Measurements from ENCODE around the gene MPP4. TPM values are rescaled to one million over a fixed set of nuclear protein-coding genes. Genes with fewer than 3 reads are reported as not detected.
A peak's percentile ranks its signal among the peaks of the same experiment; 100 is the strongest.

MPP4 gene
- total RNA-seq, 2 donors from 2014 or later: 5.5 TPM; not detected in 1

DNA sequence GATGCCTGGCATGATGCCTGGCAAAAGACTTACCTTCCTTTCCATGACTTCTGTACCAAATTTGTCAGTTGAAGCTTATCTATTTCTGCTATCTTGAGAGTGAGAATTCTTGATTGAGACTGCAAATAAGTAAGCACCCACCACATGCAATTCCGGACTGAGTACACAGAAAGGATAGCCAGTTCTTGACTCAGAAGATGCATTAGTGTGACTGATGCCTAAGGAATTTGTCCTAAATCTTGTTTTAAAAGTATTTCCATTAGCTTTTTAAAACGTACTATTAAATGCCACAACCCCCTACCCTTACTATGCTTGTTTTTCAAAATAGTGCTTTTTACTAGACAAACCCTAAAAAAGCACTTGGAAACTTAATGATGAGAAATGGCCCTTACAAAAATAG, 545 bp downstream of the MPP4 start:
- H3K27ac ChIP-seq: peak overlapping the region; percentile 28 to 42
- ATAC-seq (ENCODE audit: insufficient number of reproducible peaks, low FRiP score, low read depth): no peak
- H3K4me3 ChIP-seq: no peak overlapping the region
- DNase-seq (ENCODE audit: low spot score): no peak
- H3K9me3 ChIP-seq: no peaks in the 10 kb centered on the region
- H3K36me3 ChIP-seq: peaks cover 3% of the 10 kb centered on the region
- TF ChIP-seq, protein P1, sequence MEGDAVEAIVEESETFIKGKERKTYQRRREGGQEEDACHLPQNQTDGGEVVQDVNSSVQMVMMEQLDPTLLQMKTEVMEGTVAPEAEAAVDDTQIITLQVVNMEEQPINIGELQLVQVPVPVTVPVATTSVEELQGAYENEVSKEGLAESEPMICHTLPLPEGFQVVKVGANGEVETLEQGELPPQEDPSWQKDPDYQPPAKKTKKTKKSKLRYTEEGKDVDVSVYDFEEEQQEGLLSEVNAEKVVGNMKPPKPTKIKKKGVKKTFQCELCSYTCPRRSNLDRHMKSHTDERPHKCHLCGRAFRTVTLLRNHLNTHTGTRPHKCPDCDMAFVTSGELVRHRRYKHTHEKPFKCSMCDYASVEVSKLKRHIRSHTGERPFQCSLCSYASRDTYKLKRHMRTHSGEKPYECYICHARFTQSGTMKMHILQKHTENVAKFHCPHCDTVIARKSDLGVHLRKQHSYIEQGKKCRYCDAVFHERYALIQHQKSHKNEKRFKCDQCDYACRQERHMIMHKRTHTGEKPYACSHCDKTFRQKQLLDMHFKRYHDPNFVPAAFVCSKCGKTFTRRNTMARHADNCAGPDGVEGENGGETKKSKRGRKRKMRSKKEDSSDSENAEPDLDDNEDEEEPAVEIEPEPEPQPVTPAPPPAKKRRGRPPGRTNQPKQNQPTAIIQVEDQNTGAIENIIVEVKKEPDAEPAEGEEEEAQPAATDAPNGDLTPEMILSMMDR (IDR thresholded peaks at IDR 0.05): no peak
- H3K4me1 ChIP-seq (ENCODE audit: control insufficient read depth in 1 of 2, low read depth in 2 of 2): peaks cover 7 to 25% of the 10 kb centered on the region in 2 donors
- no peaks in the 10 kb centered on the region for H3K27me3 ChIP-seq (replicated peaks; ENCODE audit: insufficient read depth)

DNA sequence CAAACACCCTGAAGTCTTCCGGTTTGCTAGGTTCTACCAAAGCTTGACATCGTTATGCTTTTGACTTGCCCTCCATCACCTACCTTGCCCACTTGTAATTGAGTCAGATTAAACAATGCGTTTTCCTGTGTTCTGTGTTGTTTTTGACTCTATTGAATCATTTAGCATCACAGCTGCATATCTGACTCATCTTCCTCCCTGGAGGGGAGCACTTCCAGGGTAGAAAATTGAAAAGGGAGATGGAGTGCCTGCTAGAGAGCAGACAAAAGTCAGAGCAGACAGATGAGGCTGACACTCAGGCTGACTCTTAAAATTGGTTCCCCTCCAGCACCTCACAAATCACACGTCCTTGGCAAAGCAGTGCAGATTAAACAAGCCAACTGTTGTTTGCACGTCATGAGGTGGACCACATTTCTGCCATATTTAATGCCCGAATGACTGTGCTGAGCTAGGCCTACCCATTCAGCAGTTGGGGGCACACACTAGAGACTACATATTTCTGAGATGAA, 2.2 kb downstream of the MPP4 start:
- H3K4me1 ChIP-seq (ENCODE audit: control insufficient read depth in 1 of 2, low read depth in 2 of 2): peaks cover 7 to 25% of the 10 kb centered on the region in 2 donors
- H3K36me3 ChIP-seq: no peaks in the 10 kb centered on the region
- TF ChIP-seq, protein P1 (IDR thresholded peaks at IDR 0.05): no peak
- no peaks in the 10 kb centered on the region for H3K9me3 ChIP-seq
- ATAC-seq (ENCODE audit: insufficient number of reproducible peaks, low FRiP score, low read depth) (no peak), DNase-seq (ENCODE audit: low spot score) (no peak)
- H3K27me3 ChIP-seq (replicated peaks; ENCODE audit: insufficient read depth): no peaks in the 10 kb centered on the region
- H3K4me3 ChIP-seq: no peak overlapping the region
- H3K27ac ChIP-seq: no peak overlapping the region

DNA sequence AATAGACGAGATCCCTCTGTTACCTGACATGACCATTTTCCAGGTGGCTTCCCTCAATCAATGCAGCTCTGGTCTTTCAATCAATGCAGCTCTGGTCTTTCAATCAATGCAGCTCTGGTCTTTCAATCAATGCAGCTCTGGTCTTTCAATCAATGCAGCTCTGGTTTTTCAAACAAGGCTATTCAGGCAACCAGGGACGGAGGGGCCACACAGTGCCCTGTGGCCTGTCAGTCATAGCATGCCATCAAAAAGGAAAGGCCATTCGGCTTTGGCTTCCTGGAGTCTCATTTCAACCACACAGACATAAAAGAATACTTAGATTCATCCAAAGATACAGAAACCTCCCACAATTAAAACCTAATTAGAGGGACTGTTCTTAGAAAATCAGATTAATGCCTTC, 13.3 kb downstream of the MPP4 start:
- Histone ChIP-seq H3K27me3 (replicated peaks; ENCODE audit: insufficient read depth) (no peaks in the 10 kb centered on the region), H3K4me1 (ENCODE audit: control insufficient read depth in 1 of 2, low read depth in 2 of 2) (no peaks in the 10 kb centered on the region), H3K36me3 (no peaks in the 10 kb centered on the region), H3K4me3 (no peak overlapping the region), H3K9me3 (no peaks in the 10 kb centered on the region), H3K27ac (no peak overlapping the region)
- no peak for DNase-seq (ENCODE audit: low spot score)
- ATAC-seq (ENCODE audit: insufficient number of reproducible peaks, low FRiP score, low read depth): no peak
- TF ChIP-seq, protein P1 (IDR thresholded peaks at IDR 0.05): no peak

DNA sequence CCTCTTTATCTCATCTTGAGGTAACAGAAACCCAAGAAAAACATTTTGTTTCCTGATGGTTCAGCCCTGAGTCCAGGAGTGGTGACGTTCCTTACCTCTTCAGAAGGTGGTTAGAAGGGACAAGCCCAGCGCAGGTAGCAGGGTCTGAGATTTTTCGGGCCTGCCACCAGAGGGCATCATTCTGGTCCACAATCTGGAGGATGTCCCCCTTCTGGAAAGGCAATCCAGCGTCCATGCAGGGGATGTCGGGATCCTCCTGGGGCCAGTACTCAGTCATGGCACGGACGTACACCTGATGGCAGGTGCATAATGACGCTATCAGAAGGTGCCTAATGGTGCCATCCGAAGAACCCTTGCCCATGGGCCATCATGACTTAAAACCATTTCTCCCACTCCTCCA, 17.7 kb downstream of the MPP4 start:
- no peak overlapping the region for H3K27ac ChIP-seq
- ATAC-seq (ENCODE audit: insufficient number of reproducible peaks, low FRiP score, low read depth) (no peak), DNase-seq (ENCODE audit: low spot score) (no peak)

DNA sequence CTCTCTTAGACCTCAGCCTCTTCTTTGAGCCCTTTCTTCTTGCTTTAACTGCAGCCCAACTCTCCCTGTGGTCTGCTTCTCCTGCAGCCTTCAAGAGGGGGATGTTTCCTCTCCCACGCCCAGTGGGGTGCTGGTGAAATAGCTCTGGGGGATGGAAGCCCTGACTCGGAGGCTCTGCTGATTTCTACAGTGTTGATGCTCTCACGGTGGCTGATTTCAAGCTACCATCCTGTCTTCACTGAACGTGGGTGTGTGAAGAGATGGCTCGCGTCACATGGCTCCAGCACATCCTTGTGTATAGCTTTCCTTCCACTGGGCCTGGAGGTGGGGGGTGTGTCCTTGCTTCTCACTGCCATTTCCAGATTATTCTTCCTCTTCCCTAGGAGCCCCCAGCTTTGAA, 20.0 kb downstream of the MPP4 start:
- H3K27ac ChIP-seq: no peak overlapping the region
- no peaks in the 10 kb centered on the region for H3K4me1 ChIP-seq (ENCODE audit: control insufficient read depth in 1 of 2, low read depth in 2 of 2)
- no peak overlapping the region for H3K4me3 ChIP-seq
- TF ChIP-seq, protein P1 (IDR thresholded peaks at IDR 0.05): no peak
- H3K36me3 ChIP-seq: no peaks in the 10 kb centered on the region
- no peaks in the 10 kb centered on the region for H3K9me3 ChIP-seq
- no peaks in the 10 kb centered on the region for H3K27me3 ChIP-seq (replicated peaks; ENCODE audit: insufficient read depth)
- DNase-seq (ENCODE audit: low spot score) (no peak), ATAC-seq (ENCODE audit: insufficient number of reproducible peaks, low FRiP score, low read depth) (no peak)

More for the DNA sequence above, 17.7 kb downstream of the MPP4 start:
- H3K36me3 ChIP-seq: no peaks in the 10 kb centered on the region
- H3K4me1 ChIP-seq (ENCODE audit: control insufficient read depth in 1 of 2, low read depth in 2 of 2): no peaks in the 10 kb centered on the region
- H3K4me3 ChIP-seq: no peak overlapping the region
- H3K9me3 ChIP-seq: no peaks in the 10 kb centered on the region
- TF ChIP-seq, protein P1 (IDR thresholded peaks at IDR 0.05): no peak
- no peaks in the 10 kb centered on the region for H3K27me3 ChIP-seq (replicated peaks; ENCODE audit: insufficient read depth)

All from thoracic aorta (tissue), 2 donors.